Right ventricle myocardium inferior (tissue), 1 donor: ENCODE results near the gene PRSS33. TPM values are rescaled to one million over a fixed set of nuclear protein-coding genes. Genes with fewer than 3 reads are reported as not detected.

Experiments used
- ATAC-seq: fragments of 200-7000 bp; cut with Tn5 transposase; one replicate; pipeline ENCODE4 v1.9.1; 2020; ENCODE audit warnings: mild to moderate bottlenecking, moderate library complexity
- DNase-seq: peaks from one replicate; pipeline ENCODE4 v3.0.0; 2021; ENCODE audit errors: missing footprints
- intact Hi-C: fragments of 100-400 bp; cut with DNase I; formaldehyde crosslinking; loops from one replicate; pipeline ENCODE4 v1.11.0; 2022
- total RNA-seq: library from RNA; stranded (reverse); fragmentation: NEBNext Ultra II Directional; extraction: Animal tissue kit (Norgen Biotek cat#: 25700); gene quantifications from one replicate; pipeline ENCODE4 v1.2.1, GENCODE V29; 2021
- donor health status: DM: no; HTN: yes; CAD: no; lungs with severe emphysema.

PRSS33 gene
- total RNA-seq, 1 donor from 2014 or later = not detected

DNA sequence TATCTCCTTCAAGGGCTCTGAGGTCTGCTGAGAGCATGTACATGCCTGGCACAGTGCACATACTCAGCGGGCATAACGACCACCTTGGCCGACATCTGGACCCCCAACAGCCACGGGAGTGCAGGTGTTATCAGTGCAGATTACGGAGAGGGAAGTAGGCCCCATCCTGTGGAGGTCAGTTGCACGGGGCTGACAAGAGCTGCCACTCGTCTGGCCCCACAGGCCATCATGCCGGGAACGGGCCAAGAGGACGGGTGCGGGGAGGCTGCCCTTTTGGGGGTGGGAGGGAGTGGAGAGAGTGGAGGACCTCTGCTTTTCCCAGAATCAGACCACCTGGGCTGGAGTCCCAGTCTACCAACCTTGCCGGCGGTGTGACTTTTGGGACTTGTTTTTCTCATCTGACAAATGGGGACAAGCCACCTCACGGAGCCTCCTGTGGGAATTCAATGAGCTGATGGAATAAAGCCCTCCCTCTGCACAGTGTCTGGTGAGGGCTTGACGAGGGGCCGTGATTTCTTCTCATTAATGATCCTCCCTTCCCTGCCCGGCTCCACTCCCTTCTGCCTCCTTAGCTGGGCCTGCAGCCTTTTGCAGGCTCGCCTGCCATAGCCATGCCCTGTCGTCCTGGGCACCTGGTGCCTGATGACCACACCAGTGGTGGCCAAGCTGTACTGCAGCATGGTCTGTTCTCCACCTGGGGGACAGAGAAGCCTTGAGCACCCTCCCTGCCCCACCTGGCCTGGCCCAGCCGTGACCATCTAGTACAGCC lies 4.6 kb downstream of the PRSS33 start:
- intact Hi-C loops = no loop called here
- DNase-seq (peak; percentile 40), ATAC-seq (no peak)

GRCh38 chr16:2779978-2780898 lies 7.1 kb downstream of the PRSS33 start:
- intact Hi-C loops = no loop called here
- DNase-seq (peak; percentile 22), ATAC-seq (no peak)

DNA sequence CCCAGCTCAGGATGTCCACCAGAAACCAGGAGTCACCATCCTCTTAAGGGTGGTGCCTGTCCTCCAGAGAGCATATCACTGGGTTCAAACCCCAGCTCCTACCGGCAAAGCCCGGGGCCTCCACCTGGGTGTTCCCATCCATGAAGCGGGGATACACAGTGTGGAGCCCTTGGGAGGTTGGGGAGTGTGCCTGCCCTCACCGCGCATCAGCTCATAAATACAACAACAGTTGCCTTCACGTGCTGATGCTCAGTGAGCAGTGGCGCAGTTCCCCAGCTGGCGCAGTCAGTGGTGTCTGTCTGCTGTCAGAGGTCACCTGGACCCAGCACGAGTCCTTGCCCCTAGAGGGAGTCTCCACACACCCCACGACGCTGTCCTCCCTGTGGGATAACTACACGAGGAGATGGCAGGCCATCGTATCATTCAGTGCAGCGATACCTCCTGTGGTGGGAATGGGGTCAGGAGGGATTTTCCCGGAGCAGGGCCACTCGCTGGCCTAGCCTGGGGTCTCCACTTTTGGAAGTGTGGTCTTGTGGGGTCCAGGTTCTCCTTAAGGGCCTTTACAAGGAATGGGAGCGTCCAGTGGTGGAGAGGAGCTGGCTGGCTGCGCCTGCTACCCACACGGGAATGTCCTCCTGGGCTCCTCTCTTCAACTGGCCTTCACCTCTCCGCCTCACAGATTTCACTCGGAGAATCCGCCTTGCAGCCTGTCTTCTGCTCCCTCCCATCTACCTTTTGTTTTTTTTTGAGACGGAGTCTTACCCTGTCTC lies 8.0 kb downstream of the PRSS33 start:
- no peak for ATAC-seq
- no peak for DNase-seq
- intact Hi-C loops = no loop called here

DNA sequence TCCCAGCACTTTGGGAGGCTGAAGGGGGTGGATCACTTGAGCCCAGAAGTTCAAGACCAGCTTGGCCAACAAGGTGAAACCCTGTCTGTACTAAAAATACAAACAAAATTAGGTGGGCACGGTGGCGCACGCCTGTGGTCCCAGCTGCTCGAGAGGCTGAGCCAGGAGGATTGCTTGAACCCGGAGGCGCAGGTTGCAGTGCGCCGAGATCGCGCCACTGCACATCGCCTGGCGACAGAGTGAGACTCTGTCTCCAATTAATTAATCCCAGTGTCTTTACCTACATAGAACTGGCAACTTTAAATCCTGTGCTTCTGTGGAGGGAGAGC lies 8.8 kb downstream of the PRSS33 start:
- DNase-seq = no peak
- intact Hi-C loops = no loop called here
- no peak for ATAC-seq

DNA sequence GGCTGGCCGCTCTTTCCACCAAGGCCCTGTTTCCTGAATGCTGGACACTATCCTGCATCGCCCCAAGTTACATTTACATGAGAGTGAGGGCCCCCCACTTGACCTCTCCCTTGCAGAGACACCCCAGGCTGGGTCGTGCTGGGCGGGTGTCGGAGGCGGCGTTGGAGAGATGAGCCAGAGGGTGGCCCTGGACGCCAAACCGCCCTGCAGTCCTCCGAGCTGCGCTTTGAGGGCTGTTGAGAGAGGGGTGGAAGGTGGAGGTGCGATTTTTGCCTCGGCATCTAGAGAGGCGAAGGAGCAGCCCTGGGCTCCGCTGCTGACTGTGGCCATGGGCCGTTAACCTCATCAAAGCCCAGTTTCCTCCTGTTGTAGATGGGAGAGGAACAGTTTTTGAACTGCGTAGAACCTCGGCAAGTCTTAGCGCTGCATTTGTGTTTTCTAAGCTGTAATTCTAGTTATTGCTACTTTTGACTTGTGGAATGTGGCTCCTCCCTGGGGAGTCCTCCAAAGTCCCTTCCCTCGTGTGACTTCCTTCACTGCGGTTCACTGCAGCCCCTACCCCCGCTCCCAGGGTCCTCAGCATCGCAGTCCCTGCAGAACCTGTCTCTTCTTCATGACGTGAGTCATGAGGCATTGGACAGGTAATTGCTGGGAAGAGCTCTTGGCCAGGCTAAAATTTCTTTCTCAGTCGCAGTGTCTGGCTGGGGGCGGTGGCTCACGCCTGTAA lies 9.3 kb downstream of the PRSS33 start:
- no peak for DNase-seq
- peak; percentile 53 for ATAC-seq
- intact Hi-C loops = loop anchor here (1.0 kb wide), 2 partner anchors 26 to 90 kb away; partner anchors contain the start of gene SRRM2

GRCh38 chr16:2777231-2777902 lies 10.0 kb downstream of the PRSS33 start, which contains the start of gene ELOB:
Gene ELOB (minus strand): TSS chr16:2777280. CDS start chr16:2777239, 41 bp downstream.
- ATAC-seq (peak; percentile 95), DNase-seq (peak; percentile 96)
- intact Hi-C loops = loop anchor here (1.0 kb wide), 2 partner anchors 25 to 91 kb away; partner anchors contain the start of gene SRRM2

GRCh38 chr16:2776500-2777139 lies 10.7 kb downstream of the PRSS33 start:
- intact Hi-C loops = loop anchor here (1.0 kb wide), 2 partner anchors 24 to 92 kb away; partner anchors contain the start of gene SRRM2
- DNase-seq = no peak
- ATAC-seq = no peak

- no peak for ATAC-seq
- intact Hi-C loops = no loop called here
- DNase-seq = no peak
These were observed 11.4 kb downstream of the PRSS33 start for GRCh38 chr16:2775765-2776499.

GRCh38 chr16:2775131-2775716 lies 12.1 kb downstream of the PRSS33 start:
- DNase-seq (no peak), ATAC-seq (no peak)
- intact Hi-C loops = no loop called here

GRCh38 chr16:2774161-2774891 lies 13.0 kb downstream of the PRSS33 start:
- DNase-seq = no peak
- intact Hi-C loops = no loop called here
- no peak for ATAC-seq

DNA sequence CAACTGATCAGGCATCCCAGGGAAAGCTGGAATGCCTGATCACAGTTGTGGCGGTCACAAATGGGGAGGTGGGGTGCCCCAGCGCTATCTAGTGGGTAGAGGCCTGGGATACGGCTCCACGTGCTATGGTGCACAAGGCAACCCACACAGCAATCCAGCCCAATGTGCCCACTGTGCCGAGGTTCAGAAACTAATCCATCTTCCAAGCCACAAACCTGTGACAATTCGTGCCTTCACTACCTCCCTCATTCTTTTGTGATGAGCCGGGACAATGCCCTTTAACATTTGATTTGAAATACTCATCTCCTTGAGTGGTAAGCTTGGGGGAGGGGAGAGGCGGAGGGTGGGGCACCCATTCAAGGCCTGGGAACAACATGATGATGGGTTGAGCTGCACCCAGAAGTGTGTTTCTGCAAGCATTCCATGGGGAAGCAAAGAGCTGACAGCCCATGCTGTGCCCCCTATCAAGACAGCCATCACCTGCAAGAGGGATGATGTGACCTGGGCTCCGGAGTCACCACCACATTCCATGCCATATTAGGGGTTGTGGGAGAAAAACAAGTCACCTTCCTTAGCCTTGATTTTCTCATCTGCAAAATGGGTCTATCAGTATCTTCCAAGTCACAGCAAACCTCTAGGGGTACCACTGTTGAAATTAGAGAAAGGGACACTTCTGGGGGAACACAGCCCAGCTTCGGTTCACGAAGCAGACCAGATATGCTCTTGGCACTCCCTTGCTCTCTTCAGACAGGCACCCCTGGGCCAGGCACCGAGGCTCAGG lies 14.0 kb downstream of the PRSS33 start:
- ATAC-seq (no peak), DNase-seq (no peak)
- intact Hi-C loops = no loop called here

DNA sequence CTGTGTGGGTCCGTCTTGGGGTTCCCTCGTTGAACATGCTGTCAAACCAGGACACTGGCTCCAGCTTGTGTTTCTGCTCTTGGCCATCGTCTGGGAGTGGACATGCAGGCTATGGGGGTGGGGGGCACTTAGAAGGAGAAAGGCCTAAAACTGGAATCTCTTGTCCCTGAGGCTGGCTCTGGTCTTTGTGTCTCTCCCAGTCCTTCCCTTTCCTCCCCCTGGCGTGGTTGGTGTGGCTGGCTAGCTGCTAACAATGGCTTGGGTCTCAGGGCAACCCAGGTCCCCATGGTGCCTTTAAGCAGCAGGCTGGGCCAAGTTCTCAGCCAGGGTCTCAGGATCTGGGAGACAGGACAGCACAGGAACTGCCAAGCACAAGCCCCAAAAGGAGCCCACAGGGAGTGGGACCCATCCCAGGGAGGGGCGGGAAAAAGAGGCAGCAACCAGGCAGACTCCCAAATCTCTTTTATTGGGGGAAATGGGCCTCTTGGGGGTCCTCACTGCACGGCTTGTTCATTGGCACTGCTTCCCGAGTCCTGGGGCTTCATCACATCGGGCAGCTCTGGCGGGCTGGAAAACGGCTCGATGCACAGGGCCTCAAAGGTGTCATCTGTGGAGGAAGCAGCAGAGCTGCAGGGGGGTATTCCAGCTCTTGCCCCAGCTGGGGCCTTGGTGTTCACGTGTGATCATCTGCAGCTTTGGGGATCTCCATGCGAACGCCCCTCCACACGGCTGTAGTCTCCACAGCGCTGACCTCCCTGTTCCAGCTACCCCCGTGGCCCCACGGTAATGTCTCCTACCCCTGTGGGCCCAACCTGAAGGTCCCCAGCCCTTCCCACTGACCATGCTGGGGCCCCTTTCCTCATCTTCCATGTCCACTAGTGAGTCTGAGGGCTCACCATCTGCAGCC lies 15.6 kb downstream of the PRSS33 start:
- ATAC-seq (no peak), DNase-seq (no peak)
- intact Hi-C loops = no loop called here

- intact Hi-C loops = no loop called here
- no peak for DNase-seq
- ATAC-seq = no peak
These were observed 17.1 kb downstream of the PRSS33 start for GRCh38 chr16:2770057-2770951.
